GM23338 (cell line): ENCODE data around the gene ATXN7L3. TPM values are rescaled to one million over a fixed set of nuclear protein-coding genes. Genes with fewer than 3 reads are reported as not detected.

ENCODE experiments used
- ATAC-seq: fragments of 200-7000 bp; cut with Tn5 transposase; 3 replicates; pipeline ENCODE4 v1.9.1; 2020
- DNase-seq: peaks from one replicate; pipeline ENCODE4 v3.0.0-alpha.2; 2015; ENCODE audit warnings: low spot score
- H2AFZ ChIP-seq: fragments of 200-600 bp; sonication (generic); 2 replicates; pipeline ENCODE4 v1.8.0; 2016; ENCODE audit warnings: antibody characterized with exemption, mild to moderate bottlenecking, moderate library complexity
- H3F3A ChIP-seq: fragments of 200-600 bp; sonication (generic); replicated peaks from 2 replicates; pipeline ENCODE4 v1.8.0; 2017; ENCODE audit warnings: antibody characterized with exemption, mixed run types, low read depth
- H3K27ac ChIP-seq: fragments of 200-600 bp; sonication (generic); 2 replicates; pipeline ENCODE4 v1.6.1; 2016; ENCODE audit warnings: low read depth
- H3K27me3 ChIP-seq: fragments of 200-600 bp; sonication (generic); 2 replicates; pipeline ENCODE4 v1.8.0; 2016; ENCODE audit warnings: mild to moderate bottlenecking, mixed run types, moderate library complexity; ENCODE audit not compliant: insufficient read depth
- H3K36me3 ChIP-seq: fragments of 200-600 bp; sonication (generic); 2 replicates; pipeline ENCODE4 v1.8.0; 2016; ENCODE audit warnings: mild to moderate bottlenecking; ENCODE audit not compliant: insufficient read depth
- H3K4me1 ChIP-seq: fragments of 200-600 bp; sonication (generic); 2 replicates; pipeline ENCODE4 v1.8.0; 2016; ENCODE audit warnings: mild to moderate bottlenecking, moderate library complexity; ENCODE audit not compliant: insufficient read depth
- H3K4me2 ChIP-seq: fragments of 200-600 bp; sonication (generic); 2 replicates; pipeline ENCODE4 v1.7.1; 2017; ENCODE audit warnings: mixed run types
- H3K4me3 ChIP-seq: fragments of 200-600 bp; sonication (generic); 2 replicates; pipeline ENCODE4 v1.6.1; 2016; ENCODE audit warnings: mixed run types
- H3K79me2 ChIP-seq: fragments of 200-600 bp; sonication (generic); replicated peaks from 2 replicates; pipeline ENCODE4 v1.8.0; 2017; ENCODE audit warnings: mild to moderate bottlenecking; ENCODE audit not compliant: insufficient read depth
- H3K9me2 ChIP-seq: fragments of 200-600 bp; sonication (generic); 2 replicates; pipeline ENCODE4 v1.8.0; 2017; ENCODE audit not compliant: insufficient read depth
- H4K20me1 ChIP-seq: fragments of 200-600 bp; sonication (generic); replicated peaks from 2 replicates; pipeline ENCODE4 v1.8.0; 2017; ENCODE audit warnings: mild to moderate bottlenecking; ENCODE audit not compliant: insufficient read depth
- H3K27ac Mint-ChIP-seq: 2 replicates; pipeline ENCODE4 v1.8.0; 2020; ENCODE audit warnings: inconsistent platforms, mild to moderate bottlenecking, moderate library complexity, mixed read lengths
- H3K27me3 Mint-ChIP-seq: 3 replicates; pipeline ENCODE4 v1.8.0; 2022; ENCODE audit warnings: low read depth, mild to moderate bottlenecking, moderate library complexity, mixed read lengths, inconsistent platforms; ENCODE audit not compliant: insufficient read depth, poor library complexity
- H3K36me3 Mint-ChIP-seq: 3 replicates; pipeline ENCODE4 v1.8.0; 2021; ENCODE audit warnings: low read depth, mild to moderate bottlenecking, inconsistent platforms, moderate library complexity, mixed read lengths
- H3K4me1 Mint-ChIP-seq: 3 replicates; pipeline ENCODE4 v1.8.0; 2020; ENCODE audit warnings: mild to moderate bottlenecking, inconsistent platforms, mixed read lengths
- H3K4me3 Mint-ChIP-seq: 3 replicates; pipeline ENCODE4 v1.8.0; 2021; ENCODE audit warnings: moderate library complexity, mild to moderate bottlenecking, inconsistent platforms, mixed read lengths
- H3K9me3 Mint-ChIP-seq: 3 replicates; pipeline ENCODE4 v1.8.0; 2020; ENCODE audit warnings: moderate library complexity, mild to moderate bottlenecking, inconsistent platforms, mixed read lengths
- ETS1 ChIP-seq: IDR thresholded peaks from 2 replicates; pipeline ENCODE4 v1.6.1; 2016; ENCODE audit warnings: antibody characterized with exemption
- EZH2phosphoT487 ChIP-seq: fragments of 200-600 bp; sonication (generic); IDR thresholded peaks from one replicate; pipeline ENCODE4 v1.8.1; 2018; ENCODE audit warnings: antibody characterized with exemption; ENCODE audit not compliant: unreplicated experiment
- JUNB ChIP-seq: IDR thresholded peaks from one replicate; pipeline ENCODE4 v1.6.1; 2016; ENCODE audit warnings: antibody characterized with exemption; ENCODE audit not compliant: unreplicated experiment
- POLR2AphosphoS5 ChIP-seq: IDR thresholded peaks from 2 replicates; pipeline ENCODE4 v1.6.1; 2016; ENCODE audit warnings: antibody characterized with exemption, low read depth
- STAT1 ChIP-seq: IDR thresholded peaks from one replicate; pipeline ENCODE4 v1.6.1; 2016; ENCODE audit warnings: antibody characterized with exemption; ENCODE audit not compliant: unreplicated experiment
- ZNF114 ChIP-seq: fragments of 250-450 bp; sonication (Bioruptor Pico); IDR thresholded peaks from 2 replicates; pipeline ENCODE4 v1.5.0; 2020; ENCODE audit warnings: mild to moderate bottlenecking, moderate library complexity
- ZNF331 ChIP-seq: fragments of 250-450 bp; sonication (Bioruptor Pico); IDR thresholded peaks from 2 replicates; pipeline ENCODE4 v1.5.0; 2020; ENCODE audit warnings: low read depth, mild to moderate bottlenecking, moderate library complexity
- ZNF462 ChIP-seq: fragments of 250-450 bp; sonication (Bioruptor Pico); IDR thresholded peaks from 2 replicates; pipeline ENCODE4 v1.5.0; 2020; ENCODE audit warnings: mild to moderate bottlenecking, moderate library complexity
- polyA plus RNA-seq: library from polyadenylated mRNA; unstranded; fragments of >200 nt; fragmentation: Nextera tagmentation; extraction: Ambion mirVana; gene quantifications from 2 replicates; pipeline ENCODE4 v1.2.1, GENCODE V29; 2016
- total RNA-seq: library from RNA; depleted of rRNA; stranded (reverse); fragments of >200 nt; shearing (Covaris generic); gene quantifications from 2 replicates; pipeline ENCODE4 v1.2.3, GENCODE V29; 2014

The ATXN7L3 gene
- total and polyA plus RNA-seq, 2 experiments from 2014 or later: 20.6 to 95.0 TPM

GRCh38 chr17:44178133-44178532, 21.6 kb downstream of the ATXN7L3 start (continued):
- TF ChIP-seq ZNF462 (no peak), JUNB (no peak), POLR2AphosphoS5 (no peak), ZNF331 (no peak), STAT1 (no peak)

- peaks cover 9% of the 10 kb centered on the region; the same call in 1 of the 2 replicates for H3K36me3 ChIP-seq
- no peak overlapping the region for H3K27ac ChIP-seq
- peaks cover 6% of the 10 kb centered on the region for H3K27me3 Mint-ChIP-seq
- no peaks in the 10 kb centered on the region for H3F3A ChIP-seq
- peaks cover 45% of the 10 kb centered on the region for H3K36me3 Mint-ChIP-seq
- no peak overlapping the region for H3K4me3 ChIP-seq
- no peak overlapping the region for H3K4me3 Mint-ChIP-seq
- DNase-seq (no peak), ATAC-seq (no peak)
- H3K79me2 ChIP-seq: 0 out of 2 replicates have a peak, but pooled peaks cover 5% of the 10 kb centered on the region
- peaks cover 8% of the 10 kb centered on the region for H3K9me3 Mint-ChIP-seq
- H3K4me1 ChIP-seq: no peaks in the 10 kb centered on the region
- H3K4me1 Mint-ChIP-seq: no peaks in the 10 kb centered on the region
- H3K27ac Mint-ChIP-seq: no peak overlapping the region
- no peaks in the 10 kb centered on the region for H3K9me2 ChIP-seq
- H4K20me1 ChIP-seq: peaks cover 14% of the 10 kb centered on the region
- no peaks in the 10 kb centered on the region for H3K27me3 ChIP-seq
- H2AFZ ChIP-seq: no peak overlapping the region
- H3K4me2 ChIP-seq: no peak overlapping the region
- TF ChIP-seq EZH2phosphoT487 (no peak), ZNF114 (CRISPR knock-in tag) (no peak), STAT1 (no peak), ETS1 (no peak), ZNF331 (no peak), ZNF462 (no peak)
Measured at GRCh38 chr17:44177640-44178039, 22.0 kb downstream of the ATXN7L3 start.
